Activated T-helper 2 cell treated with anti-CD3 and anti-CD28 coated beads, Interferon-gamma antibody, Interleukin-2, Interleukin-4, amounts not matched to agents 10 μg/mL and 5 μg/mL and 100 μg/mL, durations not matched to agents 14 hours and 24 hours and 36 hours (primary cell): Measurements from ENCODE around the gene TRNT1. TPM values are rescaled to one million over a fixed set of nuclear protein-coding genes. Genes with fewer than 3 reads are reported as not detected.

Source experiments
- DNase-seq: peaks from one replicate; pipeline ENCODE4 v3.0.0; 2021; ENCODE audit warnings: low spot score
- H3K27ac Mint-ChIP-seq: one replicate; pipeline ENCODE4 v1.8.0; 2021; ENCODE audit warnings: mixed read lengths
- H3K27me3 Mint-ChIP-seq: one replicate; pipeline ENCODE4 v1.8.0; 2021; ENCODE audit warnings: low read depth, mixed read lengths
- H3K36me3 Mint-ChIP-seq: one replicate; pipeline ENCODE4 v1.8.0; 2021; ENCODE audit warnings: low read depth, mixed read lengths
- H3K4me1 Mint-ChIP-seq: one replicate; pipeline ENCODE4 v1.8.0; 2021; ENCODE audit warnings: low read depth, mixed read lengths
- H3K4me3 Mint-ChIP-seq: one replicate; pipeline ENCODE4 v1.8.0; 2021; ENCODE audit warnings: low read depth, mild to moderate bottlenecking, moderate library complexity, mixed read lengths
- H3K9me3 Mint-ChIP-seq: one replicate; pipeline ENCODE4 v1.8.0; 2021; ENCODE audit warnings: mixed read lengths
- intact Hi-C: fragments of 100-400 bp; cut with micrococcal nuclease; formaldehyde crosslinking; loops from one replicate; pipeline ENCODE4 v1.15.1; 2023
- total RNA-seq: library from RNA; stranded (reverse); gene quantifications from 2 replicates; pipeline ENCODE4 v1.2.3, GENCODE V29; 2022

The TRNT1 gene
- total RNA-seq, 1 donor from 2014 or later: 49.9 TPM

GRCh38 chr3:3192286-3192675 lies 65.5 kb downstream of the TRNT1 start:
- H3K4me1 Mint-ChIP-seq: peaks cover 41% of the 10 kb centered on the region
- peaks cover 5% of the 10 kb centered on the region for H3K27me3 Mint-ChIP-seq
- DNase-seq: no peak
- H3K4me3 Mint-ChIP-seq: peak overlapping the region; percentile 26
- intact Hi-C loops: no loop called here
- H3K27ac Mint-ChIP-seq: peak overlapping the region; percentile 79
- no peaks in the 10 kb centered on the region for H3K36me3 Mint-ChIP-seq
- no peaks in the 10 kb centered on the region for H3K9me3 Mint-ChIP-seq

GRCh38 chr3:3194861-3195260 lies 68.1 kb downstream of the TRNT1 start:
- no peak overlapping the region for H3K27ac Mint-ChIP-seq
- H3K27me3 Mint-ChIP-seq: peaks cover 7% of the 10 kb centered on the region
- no peak for DNase-seq
- no peaks in the 10 kb centered on the region for H3K36me3 Mint-ChIP-seq
- peaks cover 32% of the 10 kb centered on the region for H3K4me1 Mint-ChIP-seq
- intact Hi-C loops: no loop called here
- no peak overlapping the region for H3K4me3 Mint-ChIP-seq
- H3K9me3 Mint-ChIP-seq: no peaks in the 10 kb centered on the region

GRCh38 chr3:3196148-3196861 lies 69.6 kb downstream of the TRNT1 start:
- Mint-ChIP-seq H3K27ac (no peak overlapping the region), H3K4me1 (peaks cover 24% of the 10 kb centered on the region), H3K27me3 (peaks cover 7% of the 10 kb centered on the region), H3K36me3 (no peaks in the 10 kb centered on the region), H3K9me3 (no peaks in the 10 kb centered on the region), H3K4me3 (no peak overlapping the region)
- intact Hi-C loops: no loop called here
- DNase-seq: no peak

Other genes with a start within 250 kb of the TRNT1 start
- gene IL5RA, start 16.6 kb upstream of the TRNT1 start, total RNA-seq: 0.18 TPM in 1 of 2 replicates, not detected in the other
- 35.0 and 40.6 TPM in 2 replicates for gene CRBN, start 52.8 kb downstream of the TRNT1 start, total RNA-seq